NCI-H1105 (cell line): ENCODE data around the gene NFIX.

ENCODE experiments used
- DNase-seq: peaks from one replicate; lab custom pipeline; 2025; lab: John Stamatoyannopoulos, UW

NFIX gene

DNA sequence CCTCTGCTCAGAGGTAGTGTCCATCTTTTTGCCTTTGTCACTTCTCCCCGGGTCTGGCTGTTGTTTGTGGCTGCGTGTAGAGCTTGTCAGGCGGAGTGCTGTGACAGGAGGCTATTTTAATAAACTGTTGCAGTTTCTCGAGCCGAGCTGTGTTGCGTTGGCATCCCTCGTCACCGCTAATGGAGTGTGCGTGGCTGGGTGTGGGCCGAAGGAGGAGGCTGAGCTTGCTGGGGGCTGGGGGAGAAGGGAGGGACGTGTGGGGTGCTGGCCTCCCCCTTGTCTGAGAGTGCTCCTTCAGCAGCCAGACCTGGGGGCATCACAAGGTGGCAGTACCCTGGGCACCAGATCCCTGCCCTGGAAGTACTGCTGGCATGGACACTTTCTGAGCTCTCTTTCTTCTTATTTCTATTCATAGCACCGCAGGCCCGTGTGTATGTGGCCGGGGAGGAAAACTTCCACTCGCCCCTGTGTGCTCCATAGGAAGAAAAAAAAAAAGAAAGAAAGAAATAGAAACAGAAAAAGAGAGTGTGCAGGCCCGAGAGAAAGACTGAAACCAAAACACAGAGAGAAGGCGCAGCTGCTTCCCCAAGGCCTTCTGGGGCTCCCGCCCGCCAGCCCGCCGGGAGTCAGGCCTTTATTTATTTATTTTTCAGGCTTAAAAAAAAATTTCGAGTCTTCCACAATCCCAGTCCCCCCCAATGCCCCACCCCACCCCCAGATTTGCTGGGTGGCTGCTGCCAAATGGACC, 27.0 kb downstream of the NFIX start:
- DNase-seq = no peak

DNA sequence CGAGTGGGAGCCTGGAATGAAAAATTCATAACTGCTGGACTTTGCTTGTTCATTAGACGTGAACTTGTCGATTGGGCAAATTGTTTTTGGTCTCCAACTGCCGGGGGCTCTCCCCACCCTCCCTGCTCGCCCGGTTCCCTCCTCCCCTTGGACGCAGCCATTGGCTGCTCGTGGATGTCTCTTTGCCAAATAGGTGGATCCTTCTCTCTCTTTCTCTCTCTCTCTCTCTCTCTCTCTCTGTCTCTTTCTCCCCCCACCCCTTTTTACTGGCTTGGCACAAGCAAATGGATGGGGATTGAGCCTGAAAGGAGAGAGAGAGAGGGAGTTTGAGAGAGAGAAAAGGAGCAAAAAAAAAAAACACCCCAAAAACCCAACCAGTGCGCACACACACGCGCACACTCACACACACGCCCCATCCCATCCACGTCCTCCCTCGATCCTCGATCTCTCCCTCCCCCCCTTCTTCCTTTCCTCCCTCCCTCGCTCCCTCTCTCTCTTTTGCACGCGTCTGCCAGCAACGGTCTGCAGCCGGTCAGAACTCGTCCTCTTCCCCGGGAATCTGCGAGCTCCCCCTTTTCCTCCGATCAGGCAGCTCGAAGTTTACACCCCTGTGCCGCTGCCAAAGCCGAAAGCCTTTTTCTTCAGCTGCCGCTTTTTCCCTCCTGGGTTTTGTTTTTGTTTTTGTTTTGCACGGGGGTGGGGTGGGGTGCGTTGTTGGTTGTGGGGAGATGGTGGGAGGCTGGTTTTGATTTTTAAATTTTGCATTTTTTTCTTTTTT, 27.8 kb downstream of the NFIX start:
- peak; percentile 75 for DNase-seq

DNA sequence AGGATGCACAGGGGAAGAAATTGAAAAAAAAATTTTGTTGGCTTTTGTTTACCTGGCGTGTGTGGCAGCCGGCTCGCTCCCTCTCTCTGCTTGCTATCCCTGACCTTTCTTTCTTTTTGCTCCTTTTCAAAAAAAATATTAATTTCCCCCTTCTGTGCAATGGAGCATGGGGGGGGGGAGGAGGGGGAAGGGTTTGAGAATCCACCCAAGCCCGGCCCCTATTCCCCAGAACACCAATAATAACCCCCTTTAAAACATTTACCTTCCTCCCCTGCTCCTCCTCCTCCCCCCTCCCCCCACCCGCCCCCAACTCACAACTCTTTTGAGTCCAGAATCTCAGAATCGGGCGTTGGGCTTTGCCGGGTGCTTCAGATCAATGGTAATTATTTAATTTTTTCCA, 28.4 kb downstream of the NFIX start:
- DNase-seq = peak; percentile 43

DNA sequence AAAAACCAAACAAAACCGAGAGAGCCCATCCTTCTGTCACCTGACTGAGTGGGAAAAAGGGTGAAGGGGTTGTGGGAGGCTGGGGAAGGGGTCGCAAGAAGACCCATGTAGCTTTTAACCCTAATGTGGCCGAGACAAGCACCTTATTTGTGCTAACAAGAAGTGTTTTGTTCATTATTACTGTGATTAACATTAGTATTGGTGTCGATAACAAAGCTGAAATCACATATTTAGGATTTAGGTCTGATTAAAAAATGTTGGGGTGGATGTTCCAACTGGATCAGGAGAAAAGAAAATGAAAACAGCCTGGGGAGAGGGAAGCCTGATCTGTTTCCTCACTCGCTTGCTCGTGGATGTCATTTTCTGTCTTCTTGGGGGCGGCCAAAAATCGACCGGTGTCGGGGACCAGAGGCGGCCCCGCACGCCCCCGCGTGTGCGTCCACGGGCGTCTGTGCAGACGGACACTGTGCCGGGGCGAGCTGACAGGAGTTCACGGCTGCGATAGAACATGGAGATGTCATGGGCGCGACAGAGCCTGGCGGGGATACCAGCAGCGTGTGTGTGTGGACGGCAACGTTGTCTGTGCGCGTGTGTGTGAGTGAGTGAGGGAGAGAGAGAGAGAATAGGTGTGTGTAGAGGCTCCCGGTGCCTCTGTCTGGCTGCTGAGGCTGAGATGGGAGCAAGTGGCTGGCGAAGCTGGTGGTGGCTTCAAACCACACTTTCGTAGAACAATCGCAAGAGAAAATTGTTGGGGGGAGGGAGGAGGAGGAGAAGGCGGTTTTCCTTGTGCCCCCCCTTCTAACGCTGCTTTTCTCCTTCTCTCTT, 29.1 kb downstream of the NFIX start:
- peak; percentile 39 for DNase-seq

DNA sequence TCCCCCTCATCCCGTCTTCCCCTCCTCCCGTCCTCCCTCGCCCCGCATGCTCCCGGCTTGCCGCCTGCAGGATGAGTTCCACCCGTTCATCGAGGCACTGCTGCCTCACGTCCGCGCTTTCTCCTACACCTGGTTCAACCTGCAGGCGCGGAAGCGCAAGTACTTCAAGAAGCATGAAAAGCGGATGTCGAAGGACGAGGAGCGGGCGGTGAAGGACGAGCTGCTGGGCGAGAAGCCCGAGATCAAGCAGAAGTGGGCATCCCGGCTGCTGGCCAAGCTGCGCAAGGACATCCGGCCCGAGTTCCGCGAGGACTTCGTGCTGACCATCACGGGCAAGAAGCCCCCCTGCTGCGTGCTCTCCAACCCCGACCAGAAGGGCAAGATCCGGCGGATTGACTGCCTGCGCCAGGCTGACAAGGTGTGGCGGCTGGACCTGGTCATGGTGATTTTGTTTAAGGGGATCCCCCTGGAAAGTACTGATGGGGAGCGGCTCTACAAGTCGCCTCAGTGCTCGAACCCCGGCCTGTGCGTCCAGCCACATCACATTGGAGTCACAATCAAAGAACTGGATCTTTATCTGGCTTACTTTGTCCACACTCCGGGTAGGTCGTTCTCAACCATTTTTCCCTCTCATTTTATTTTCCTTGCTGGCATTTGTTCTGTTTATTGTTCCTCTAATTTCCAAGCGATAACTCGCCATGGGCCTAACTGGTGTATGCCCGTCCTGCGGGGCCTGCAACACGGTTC, 29.8 kb downstream of the NFIX start:
- peak; percentile 39 for DNase-seq

DNA sequence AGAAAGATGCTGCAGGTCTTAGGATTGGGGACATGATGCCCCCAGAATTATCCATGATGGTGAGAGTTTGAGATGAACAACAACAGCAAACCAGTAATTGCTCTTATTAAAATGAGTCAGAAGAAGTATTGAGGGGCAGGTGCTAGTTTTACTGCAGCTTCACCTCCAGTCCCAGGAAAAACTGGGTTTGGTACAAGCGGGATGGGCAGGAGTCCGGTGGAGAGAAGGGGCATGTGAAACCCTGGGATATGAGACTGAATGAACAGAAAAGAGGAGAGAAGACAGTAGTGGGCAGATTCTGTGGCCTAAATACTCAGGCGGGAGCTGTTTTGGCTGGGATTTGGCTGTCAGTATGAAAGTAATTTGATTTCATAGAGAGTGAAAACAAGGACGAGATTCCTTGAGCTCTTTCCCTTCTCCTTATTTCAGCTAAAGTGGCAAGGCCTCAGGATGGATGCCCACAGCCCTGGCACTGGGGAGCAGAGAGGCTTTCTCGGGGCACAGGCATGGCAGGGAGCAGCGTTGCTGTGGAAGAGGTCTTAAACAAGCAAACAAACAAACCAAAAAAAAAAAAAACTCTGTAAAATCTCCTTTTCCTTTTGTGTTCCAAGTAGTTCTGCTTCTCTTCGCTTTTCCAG, 30.7 kb downstream of the NFIX start:
- DNase-seq = no peak

DNA sequence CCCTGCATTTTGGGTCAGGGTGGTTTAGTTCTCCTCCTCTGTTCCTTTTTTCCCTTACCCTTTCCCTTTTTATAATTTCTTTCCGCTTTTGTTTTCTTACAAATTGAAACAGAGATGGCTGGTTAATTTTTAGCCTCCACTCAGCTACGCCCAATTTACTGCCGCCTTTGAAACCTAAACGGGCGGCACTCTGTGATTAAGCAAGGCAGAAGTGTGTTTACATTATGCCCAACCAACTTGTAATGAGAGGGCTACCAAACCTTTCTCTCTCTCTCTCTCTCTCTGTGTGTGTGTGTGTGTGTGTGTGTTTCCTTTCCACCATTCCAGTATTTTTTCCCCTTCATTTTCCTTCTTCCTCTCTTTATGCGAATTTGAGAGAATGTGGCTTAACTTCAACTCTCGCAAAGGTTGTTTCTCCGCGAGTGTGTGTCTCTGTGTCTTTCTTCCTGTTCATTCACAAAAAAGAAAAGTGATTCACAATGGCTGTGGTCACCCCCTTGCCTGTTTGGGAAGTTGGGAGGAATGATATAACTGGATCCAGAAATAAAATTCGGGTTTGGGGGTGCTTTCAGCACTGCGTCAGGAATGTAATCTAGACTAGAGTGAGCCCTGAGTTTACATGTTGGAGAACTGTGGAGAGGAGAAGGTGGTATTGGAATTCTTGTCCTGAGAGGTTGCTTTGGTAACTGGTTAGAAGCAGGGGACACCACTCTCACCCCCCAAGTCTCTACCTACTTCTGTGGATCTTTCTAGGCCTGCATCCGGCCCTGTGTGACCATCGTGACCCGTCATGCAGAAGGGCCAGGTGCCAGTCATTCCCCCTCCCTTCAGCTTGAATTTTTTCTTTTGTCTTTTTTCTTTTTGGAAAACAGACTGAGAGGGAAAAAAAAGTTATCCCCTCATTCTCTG, 31.4 kb downstream of the NFIX start:
- DNase-seq = peak; percentile 73

DNA sequence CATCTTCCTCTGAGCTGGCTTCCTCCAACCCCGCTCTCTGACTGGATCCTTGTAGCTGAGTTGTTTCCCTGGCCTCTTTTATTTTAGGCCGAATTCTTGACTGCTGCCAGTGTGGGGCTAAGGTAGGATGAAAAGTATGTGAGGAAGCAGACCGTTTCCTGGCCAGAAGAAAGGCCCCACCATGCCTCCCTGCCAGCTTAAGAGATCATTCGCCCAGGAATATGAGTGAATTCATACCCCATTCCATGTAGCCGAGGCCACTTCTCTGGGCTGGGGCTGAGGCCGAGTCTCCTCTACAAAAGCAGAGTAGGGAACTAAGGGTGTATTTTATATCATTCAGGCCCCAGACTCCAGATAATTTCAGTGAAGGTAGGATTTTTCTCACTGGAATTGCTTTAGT, 32.3 kb downstream of the NFIX start:
- DNase-seq = no peak

DNA sequence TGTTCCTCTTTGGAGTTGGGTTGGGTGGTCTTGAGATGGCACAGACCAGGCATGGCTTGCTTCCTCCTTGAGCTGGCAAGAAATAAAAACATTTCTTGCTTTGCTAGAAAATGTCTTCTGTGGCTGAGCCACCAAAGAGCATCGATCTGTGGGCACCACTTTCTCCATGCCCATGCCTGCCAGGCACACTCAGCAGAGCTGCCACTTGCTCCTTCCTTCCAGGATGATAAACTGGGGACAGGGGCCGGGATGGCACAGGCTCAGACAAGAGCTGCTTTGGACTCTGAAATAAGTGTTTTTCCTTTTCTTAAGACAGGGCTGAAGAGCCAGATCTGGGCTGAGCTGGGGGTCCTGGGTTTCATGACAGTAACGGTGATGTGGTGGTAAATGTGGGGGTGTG, 32.8 kb downstream of the NFIX start:
- DNase-seq = no peak

DNA sequence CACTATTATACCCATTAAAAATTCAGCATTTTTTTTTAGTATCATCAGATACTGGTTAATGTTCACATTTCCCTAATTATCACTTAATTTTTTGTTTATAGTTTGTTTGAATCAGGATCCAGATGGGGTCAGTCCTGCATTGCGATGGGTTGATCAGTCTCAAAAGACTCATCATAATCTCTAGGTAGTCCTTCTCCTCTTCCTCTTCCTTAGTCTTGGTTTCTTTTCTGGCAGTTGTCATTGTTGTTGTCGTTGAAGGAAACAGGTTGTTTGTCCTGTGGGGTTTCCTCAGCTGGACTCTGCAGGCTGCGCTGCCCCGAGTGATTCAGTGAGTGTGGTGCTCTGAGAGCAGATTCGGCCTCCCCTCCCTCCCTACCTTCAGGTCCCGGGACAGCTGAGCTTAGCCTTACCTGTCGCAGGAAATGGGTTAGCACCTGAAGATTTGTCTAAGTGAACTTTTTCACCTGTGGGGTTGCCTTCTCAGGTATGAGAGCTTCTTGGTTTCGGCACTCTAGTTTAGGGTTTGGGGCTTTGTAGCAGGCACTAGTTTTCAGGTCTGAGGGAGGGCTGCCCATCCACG, 34.1 kb downstream of the NFIX start:
- DNase-seq = no peak

DNA sequence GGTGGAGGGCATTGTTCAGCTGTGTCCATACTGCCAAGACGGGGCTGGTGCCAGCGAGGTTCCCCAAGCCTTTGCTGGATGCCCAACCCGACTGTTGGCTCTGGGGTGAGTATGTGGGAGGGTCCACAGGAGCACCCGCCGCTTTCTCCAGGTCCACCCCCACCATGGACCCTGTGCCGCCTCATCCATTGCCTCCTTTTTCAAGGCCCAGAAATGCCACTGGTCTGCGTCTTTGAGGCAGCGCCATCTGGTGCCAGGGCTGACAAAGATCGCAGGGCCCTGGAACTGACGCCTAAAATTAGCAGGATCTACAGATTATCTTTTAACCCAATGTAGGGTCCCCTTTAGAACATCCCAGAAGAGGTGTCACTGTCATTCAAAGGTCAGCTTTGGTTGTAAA, 34.6 kb downstream of the NFIX start:
- no peak for DNase-seq

DNA sequence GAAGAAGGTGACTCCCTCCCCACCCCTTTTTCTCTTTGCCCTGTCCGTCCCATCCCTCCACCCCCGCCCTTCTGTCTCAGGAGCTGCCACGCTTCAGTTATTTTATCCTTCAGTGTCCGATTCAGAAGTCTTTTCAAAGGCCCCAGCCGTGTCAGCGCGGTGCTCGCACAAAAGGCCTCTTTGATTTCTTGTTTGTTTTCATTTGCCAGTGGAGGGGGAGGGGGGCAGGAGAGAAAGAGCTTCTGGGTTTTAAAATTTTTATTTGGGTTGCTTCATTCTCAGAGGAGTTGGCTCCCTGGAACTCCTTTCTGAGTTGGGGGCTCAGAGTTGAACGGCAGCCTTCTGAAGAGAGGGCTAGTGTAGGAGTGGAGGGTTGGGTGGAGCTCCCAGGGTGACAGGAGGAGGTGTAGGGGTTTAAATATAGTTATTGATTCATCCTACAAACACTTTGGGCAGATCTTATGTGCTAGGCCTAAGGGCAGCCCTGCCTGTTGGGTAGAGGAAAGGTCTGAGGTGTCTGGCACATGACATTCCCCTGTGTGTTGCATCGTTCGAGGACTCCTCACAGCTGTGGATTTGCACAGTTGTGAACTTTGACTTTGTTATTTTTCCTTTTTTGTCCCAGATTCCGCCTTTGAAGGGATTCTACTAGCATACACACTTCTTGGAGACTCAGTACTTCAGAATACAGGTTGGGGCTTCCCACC, 36.8 kb downstream of the NFIX start:
- no peak for DNase-seq

DNA sequence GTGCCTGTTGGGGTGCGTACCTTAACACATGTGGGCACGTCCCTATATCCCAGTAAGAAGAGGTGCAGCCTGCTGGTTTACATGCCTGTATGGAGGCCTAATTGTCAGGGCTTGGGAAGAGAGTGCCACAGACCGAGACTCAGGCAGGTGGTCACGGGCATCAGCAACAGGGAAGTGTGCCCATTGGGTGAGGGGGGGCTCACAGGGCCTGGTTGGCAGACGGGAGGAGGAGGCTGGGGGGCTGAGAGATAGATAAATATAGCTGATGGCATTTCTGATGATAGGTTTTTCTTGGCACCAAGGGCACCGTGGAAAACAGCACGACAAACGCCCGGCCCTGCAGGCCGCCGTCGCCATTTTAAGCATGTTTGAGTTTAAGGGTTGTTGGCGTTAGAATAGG, 37.6 kb downstream of the NFIX start:
- DNase-seq = no peak

DNA sequence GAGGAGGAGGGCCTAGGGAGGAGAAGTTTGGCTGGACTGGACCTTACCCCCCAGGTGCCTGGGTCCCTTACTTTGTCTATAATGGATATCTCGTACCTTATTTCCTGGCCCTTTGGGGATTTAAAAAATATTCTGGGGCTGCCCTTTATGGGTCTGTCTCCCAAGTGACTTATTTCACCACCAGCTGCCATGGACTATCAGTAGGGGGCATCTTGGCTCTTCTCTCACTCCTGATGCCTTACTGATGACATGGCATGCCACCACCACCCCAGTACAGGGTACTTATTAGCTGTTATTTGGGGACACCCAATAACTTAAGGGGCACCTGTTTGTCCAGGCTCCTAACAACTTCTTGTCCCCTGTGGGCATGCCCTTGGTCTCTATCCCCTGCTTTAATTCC, 38.0 kb downstream of the NFIX start:
- no peak for DNase-seq

DNA sequence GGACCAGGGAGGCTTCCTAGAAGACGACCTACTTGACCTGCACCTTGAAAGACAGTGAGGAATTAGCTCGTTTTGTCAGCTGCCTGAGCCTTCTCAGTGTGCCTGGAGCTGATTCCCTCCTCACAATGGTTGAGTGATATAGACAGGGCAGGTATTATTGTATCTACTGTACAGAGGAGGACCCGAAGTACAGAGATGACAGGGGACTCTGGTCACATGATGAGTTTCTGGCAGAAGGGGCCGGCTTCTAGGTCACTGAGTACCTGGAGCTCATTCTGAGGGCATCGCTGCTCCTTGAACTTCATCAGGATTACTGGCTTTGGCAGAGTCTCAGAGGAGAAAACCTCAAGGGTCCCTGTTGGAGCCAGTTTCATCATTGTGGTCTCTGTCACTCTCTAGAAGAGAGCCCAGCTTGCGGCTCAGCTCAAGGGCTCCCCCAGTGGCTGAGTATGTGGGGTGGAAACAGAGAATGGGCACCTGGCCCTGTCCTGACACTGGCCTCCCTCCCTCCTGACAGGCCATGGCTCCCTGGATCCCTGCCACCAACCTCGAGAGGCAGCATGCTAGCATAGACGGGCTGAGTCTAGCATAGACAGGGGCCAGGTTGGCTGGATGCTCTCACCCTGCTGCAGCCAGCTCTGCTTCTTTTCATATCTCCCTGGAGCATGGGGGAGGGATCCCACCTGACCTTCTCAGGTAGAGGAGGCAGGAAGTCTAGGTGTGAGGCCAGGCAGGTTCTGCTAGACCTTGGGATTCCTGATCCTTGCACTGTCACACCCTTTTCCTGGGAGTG, 38.7 kb downstream of the NFIX start:
- peak; percentile 80 for DNase-seq

DNA sequence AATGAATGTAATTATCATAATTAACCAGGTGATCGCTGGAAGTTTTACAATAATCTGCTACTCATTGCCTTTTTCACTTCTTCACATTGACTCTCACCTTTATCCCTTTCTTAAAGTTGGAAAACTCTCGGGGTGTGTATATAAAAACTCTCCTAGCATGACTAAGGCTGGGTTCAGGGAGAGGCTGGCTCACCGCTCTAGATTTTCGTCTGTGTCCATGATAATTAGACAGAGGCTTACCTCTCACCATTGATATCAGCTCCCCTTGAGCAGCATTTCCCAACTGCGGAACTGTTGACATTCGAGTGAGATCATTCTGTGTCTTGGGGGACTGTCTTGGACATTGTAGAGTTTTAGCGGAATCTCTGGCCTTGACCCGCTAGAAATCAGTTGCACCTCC, 39.4 kb downstream of the NFIX start:
- no peak for DNase-seq

DNA sequence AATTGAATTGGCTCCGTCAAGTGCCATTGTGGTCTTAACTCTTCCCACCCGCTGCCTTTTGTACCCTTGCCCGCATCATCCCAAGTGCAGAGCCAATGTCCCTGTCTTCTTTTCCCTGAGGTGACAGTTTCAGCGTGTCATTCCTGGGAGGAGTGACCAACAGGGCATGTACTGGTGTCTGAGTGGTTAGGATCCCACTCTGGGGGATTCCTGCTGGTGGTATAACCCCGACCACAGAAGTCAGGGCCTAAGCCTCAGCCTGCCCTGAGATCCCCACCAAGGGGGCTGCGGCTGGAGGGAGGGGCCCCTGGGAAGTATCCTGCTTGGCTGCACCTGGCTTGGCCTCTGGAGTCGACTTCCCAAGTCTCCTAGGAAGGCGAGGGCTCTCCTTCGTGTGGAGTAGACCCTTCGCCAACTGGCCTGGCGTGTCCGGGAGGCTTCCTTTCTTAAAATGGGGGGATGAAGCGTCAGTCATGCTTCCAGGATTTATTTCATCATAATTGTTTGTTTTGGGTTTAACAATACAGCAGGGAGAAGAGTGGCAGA, 40.6 kb downstream of the NFIX start:
- no peak for DNase-seq

DNA sequence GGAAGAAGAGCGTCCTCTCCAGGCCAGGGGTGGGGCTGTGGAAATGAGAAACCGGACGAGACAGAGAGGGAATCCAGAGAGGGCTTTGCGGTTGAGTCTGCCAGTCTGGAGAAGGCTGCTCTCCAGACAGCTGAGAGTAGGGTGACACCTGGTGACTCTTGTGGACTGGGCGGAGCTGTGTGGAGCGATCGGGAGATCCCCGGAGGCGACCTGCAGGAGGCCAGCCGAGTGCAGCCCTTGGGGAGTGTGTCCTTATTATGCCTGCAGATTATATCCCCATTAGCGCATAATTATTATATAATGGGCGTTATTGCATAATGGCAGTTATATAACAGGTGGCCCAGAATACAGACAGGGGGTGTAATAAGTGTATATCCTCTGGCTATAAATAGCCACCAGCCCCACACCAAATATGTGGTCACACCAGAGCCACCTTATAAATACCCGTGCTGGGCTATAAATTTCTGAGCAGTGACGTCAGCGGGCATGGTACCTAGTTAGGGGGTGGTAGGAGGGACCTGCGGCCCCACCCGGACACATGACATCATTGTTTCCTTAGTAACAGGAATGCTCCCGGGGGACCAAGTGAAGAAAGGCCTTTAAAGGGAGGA, 41.2 kb downstream of the NFIX start:
- peak; percentile 93 for DNase-seq
